KMS-11 (cell line): ENCODE results near the gene ALKBH2.

Experiments used
- H2AFZ ChIP-seq: fragments of 200-600 bp; sonication (generic); 2 replicates; pipeline ENCODE4 v1.6.1; 2016; ENCODE audit warnings: antibody characterized with exemption, mixed run types, low read depth
- H3K27ac ChIP-seq: fragments of 200-600 bp; sonication (generic); 2 replicates; pipeline ENCODE4 v1.6.1; 2016; ENCODE audit warnings: mild to moderate bottlenecking, mixed run types
- H3K27me3 ChIP-seq: fragments of 200-600 bp; sonication (generic); 2 replicates; pipeline ENCODE4 v1.6.1; 2017; ENCODE audit warnings: mild to moderate bottlenecking, low read depth, mixed run types, moderate library complexity; ENCODE audit not compliant: insufficient read depth
- H3K36me3 ChIP-seq: fragments of 200-600 bp; sonication (generic); 2 replicates; pipeline ENCODE4 v1.6.1; 2017; ENCODE audit warnings: mild to moderate bottlenecking, mixed run types; ENCODE audit not compliant: insufficient read depth
- H3K4me1 ChIP-seq: fragments of 200-600 bp; sonication (generic); 2 replicates; pipeline ENCODE4 v1.6.1; 2016; ENCODE audit warnings: mild to moderate bottlenecking, low read depth, mixed run types; ENCODE audit not compliant: poor library complexity, severe bottlenecking
- H3K4me2 ChIP-seq: fragments of 200-600 bp; sonication (generic); 2 replicates; pipeline ENCODE4 v1.7.0; 2016; ENCODE audit warnings: mild to moderate bottlenecking, mixed run types
- H3K4me3 ChIP-seq: fragments of 200-600 bp; sonication (generic); IDR thresholded peaks from 2 replicates; pipeline ENCODE4 v1.6.1; 2017; ENCODE audit warnings: low read depth, low read length, mixed read lengths; ENCODE audit not compliant: insufficient read depth
- H3K79me2 ChIP-seq: fragments of 200-600 bp; sonication (generic); 2 replicates; pipeline ENCODE4 v1.6.1; 2016; ENCODE audit warnings: low read depth, mixed run types; ENCODE audit not compliant: insufficient read depth
- H3K9ac ChIP-seq: fragments of 200-600 bp; sonication (generic); 2 replicates; pipeline ENCODE4 v1.6.1; 2016; ENCODE audit warnings: mild to moderate bottlenecking, mixed run types
- H4K20me1 ChIP-seq: fragments of 200-600 bp; sonication (generic); 2 replicates; pipeline ENCODE4 v1.6.1; 2016; ENCODE audit warnings: mild to moderate bottlenecking, mixed run types; ENCODE audit not compliant: insufficient read depth
- TF ChIP-seq, protein P1 (sequence below): fragments of 200-600 bp; sonication (generic); conservative IDR thresholded peaks from 2 replicates; pipeline ENCODE4 v1.6.1; 2017; ENCODE audit warnings: low read depth, mild to moderate bottlenecking, antibody characterized with exemption, low read length, moderate library complexity, mixed read lengths

ALKBH2 gene

DNA sequence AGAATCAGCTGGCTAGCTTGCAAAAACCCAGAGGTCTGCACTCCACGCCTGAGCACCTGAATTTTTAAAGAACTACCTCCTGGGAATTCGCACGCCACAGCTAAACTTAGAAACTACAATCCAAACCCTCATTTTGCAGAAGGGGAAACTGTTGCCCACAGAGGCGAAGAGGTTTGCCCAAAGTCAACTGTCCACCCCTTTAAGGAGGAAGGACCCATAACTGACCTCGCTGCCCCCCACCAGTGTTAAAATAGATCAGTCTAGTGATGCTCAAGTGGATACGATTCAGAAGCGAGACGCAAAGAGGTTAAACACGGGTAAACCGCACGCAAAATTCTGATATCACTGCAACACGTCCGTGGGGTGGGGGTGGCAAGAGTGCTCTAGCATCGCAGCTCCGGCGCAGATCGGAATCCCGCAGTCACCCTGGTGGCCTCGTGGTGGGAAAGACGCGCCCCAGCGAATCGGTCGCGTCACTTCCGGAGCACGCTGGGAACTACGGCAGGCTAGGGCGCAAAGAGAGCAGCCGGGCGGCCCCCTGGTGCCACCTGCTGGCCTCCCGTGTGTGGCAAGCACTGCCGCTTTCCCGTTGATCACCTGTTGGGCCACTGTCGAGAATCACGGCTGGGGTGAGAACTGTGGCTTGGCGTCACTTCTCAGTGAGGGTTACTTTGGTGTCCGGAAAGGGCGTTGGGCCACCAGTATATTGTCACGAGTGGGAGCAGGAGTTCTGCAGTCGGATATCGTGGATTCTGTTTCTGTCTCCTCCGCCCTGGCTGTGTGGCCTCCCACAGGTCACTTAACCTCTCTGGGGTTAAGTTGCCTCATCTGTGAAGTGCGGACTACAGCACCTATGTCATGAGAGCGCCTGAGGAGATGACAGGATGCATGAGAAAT is at the start of gene ALKBH2:
ALKBH2 (minus strand) TSS at position 451 of the 897 bp plus-strand sequence. CDS start 686 bp downstream, outside the sequence.
- Histone ChIP-seq H3K36me3 (no peaks in the 10 kb centered on the region), H3K27ac (peak within 1 kb of the TSS; percentile 54; the same call in 1 of the 2 replicates), H3K4me3 (no peak within 1 kb of the TSS), H3K9ac (peak within 1 kb of the TSS; percentile 80), H3K27me3 (no peaks in the 10 kb centered on the region), H3K79me2 (peaks cover 11% of the 10 kb centered on the region), H4K20me1 (no peaks in the 10 kb centered on the region), H3K4me2 (peak within 1 kb of the TSS; percentile 90), H3K4me1 (peaks cover 17% of the 10 kb centered on the region), H2AFZ (peak within 1 kb of the TSS; percentile 68)
- TF ChIP-seq, protein P1, sequence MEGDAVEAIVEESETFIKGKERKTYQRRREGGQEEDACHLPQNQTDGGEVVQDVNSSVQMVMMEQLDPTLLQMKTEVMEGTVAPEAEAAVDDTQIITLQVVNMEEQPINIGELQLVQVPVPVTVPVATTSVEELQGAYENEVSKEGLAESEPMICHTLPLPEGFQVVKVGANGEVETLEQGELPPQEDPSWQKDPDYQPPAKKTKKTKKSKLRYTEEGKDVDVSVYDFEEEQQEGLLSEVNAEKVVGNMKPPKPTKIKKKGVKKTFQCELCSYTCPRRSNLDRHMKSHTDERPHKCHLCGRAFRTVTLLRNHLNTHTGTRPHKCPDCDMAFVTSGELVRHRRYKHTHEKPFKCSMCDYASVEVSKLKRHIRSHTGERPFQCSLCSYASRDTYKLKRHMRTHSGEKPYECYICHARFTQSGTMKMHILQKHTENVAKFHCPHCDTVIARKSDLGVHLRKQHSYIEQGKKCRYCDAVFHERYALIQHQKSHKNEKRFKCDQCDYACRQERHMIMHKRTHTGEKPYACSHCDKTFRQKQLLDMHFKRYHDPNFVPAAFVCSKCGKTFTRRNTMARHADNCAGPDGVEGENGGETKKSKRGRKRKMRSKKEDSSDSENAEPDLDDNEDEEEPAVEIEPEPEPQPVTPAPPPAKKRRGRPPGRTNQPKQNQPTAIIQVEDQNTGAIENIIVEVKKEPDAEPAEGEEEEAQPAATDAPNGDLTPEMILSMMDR: peak; percentile 73

DNA sequence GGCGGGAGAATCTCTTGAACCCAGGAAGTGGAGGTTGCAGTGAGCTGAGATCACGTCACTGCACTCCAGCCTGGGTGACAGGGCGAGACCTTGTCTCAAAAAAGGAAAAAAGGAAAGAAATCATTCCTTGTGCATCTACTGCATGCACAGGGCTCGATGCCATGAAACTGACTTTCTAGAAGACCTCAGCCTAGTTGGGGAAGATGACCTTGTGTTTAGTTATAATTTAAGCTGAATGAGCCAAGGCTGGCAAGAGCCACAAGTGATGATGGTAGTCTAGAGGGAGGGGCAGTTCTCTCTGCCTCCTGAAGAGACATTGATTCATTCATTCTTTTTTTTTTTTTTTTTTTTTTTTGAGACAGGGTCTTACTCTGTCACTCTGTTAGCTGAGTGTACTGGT is 47.3 kb upstream of the ALKBH2 start:
- no peak overlapping the region for H3K27ac ChIP-seq
- H3K9ac ChIP-seq: no peak overlapping the region
- H3K79me2 ChIP-seq: no peaks in the 10 kb centered on the region
- H3K36me3 ChIP-seq: no peaks in the 10 kb centered on the region
- no peaks in the 10 kb centered on the region for H4K20me1 ChIP-seq
- H3K27me3 ChIP-seq: no peaks in the 10 kb centered on the region
- no peak overlapping the region for H2AFZ ChIP-seq
- no peak overlapping the region for H3K4me3 ChIP-seq
- no peaks in the 10 kb centered on the region for H3K4me1 ChIP-seq
- TF ChIP-seq, protein P1: no peak
- H3K4me2 ChIP-seq: no peak overlapping the region

DNA sequence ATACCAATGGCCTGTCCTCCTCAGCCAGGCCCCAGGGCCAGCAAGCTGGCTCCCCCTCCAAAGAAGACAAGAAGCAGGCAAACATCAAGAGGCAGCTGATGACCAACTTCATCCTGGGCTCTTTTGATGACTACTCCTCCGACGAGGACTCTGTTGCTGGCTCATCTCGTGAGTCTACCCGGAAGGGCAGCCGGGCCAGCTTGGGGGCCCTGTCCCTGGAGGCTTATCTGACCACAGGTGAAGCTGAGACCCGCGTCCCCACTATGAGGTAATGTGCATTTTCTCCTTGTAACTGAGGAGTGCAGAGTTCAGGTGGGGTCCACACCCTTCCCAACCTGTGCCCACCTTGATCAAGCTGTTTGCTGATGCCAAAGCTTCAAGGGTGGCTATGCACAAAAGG is 46.5 kb upstream of the ALKBH2 start:
- H3K4me2 ChIP-seq: no peak overlapping the region
- no peaks in the 10 kb centered on the region for H3K79me2 ChIP-seq
- H3K9ac ChIP-seq: no peak overlapping the region
- no peak overlapping the region for H3K4me3 ChIP-seq
- no peak overlapping the region for H2AFZ ChIP-seq
- no peaks in the 10 kb centered on the region for H3K4me1 ChIP-seq
- H3K27ac ChIP-seq: no peak overlapping the region
- no peaks in the 10 kb centered on the region for H3K36me3 ChIP-seq
- TF ChIP-seq, protein P1: no peak
- H4K20me1 ChIP-seq: no peaks in the 10 kb centered on the region
- no peaks in the 10 kb centered on the region for H3K27me3 ChIP-seq

DNA sequence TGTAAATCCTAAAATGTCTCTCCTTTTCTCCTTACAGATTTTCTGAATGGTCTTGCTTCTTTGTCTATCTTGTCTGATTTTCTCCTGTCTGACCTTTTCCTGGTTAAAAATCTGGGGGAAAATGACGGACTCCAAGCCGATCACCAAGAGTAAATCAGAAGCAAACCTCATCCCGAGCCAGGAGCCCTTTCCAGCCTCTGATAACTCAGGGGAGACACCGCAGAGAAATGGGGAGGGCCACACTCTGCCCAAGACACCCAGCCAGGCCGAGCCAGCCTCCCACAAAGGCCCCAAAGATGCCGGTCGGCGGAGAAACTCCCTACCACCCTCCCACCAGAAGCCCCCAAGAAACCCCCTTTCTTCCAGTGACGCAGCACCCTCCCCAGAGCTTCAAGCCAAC is 46.1 kb upstream of the ALKBH2 start:
- H2AFZ ChIP-seq: no peak overlapping the region
- H3K9ac ChIP-seq: no peak overlapping the region
- TF ChIP-seq, protein P1: no peak
- no peak overlapping the region for H3K27ac ChIP-seq
- H4K20me1 ChIP-seq: no peaks in the 10 kb centered on the region
- H3K79me2 ChIP-seq: no peaks in the 10 kb centered on the region
- no peak overlapping the region for H3K4me3 ChIP-seq
- no peaks in the 10 kb centered on the region for H3K27me3 ChIP-seq
- no peaks in the 10 kb centered on the region for H3K4me1 ChIP-seq
- H3K36me3 ChIP-seq: no peaks in the 10 kb centered on the region
- H3K4me2 ChIP-seq: no peak overlapping the region
